MCF 10A (cell line): Measurements from ENCODE around the gene ASCC1. TPM values are rescaled to one million over a fixed set of nuclear protein-coding genes. Genes with fewer than 3 reads are reported as not detected.

Experiments used
- BruUV-seq: library from RNA; stranded (reverse); fragments of 400-500 nt; replicated peaks from 2 replicates; lab custom pipeline; 2021; lab: Mats Ljungman, UMichigan
- CTCF ChIA-PET: fragments of 300-600 bp; sonication (Branson Sonifier 250); formaldehyde crosslinking; extraction: SDS; loops from one replicate; lab custom pipeline; 2021; ENCODE audit warnings: antibody characterized with exemption, inconsistent platforms; lab: Yijun Ruan, JAX
- POLR2A ChIA-PET: fragments of 300-600, 350-650 bp; sonication (Branson Sonifier 250); formaldehyde crosslinking; extraction: SDS; loops from one replicate; lab custom pipeline; 2020; ENCODE audit warnings: antibody characterized with exemption, inconsistent platforms; lab: Yijun Ruan, JAX
- DNase-seq: peaks from one replicate; pipeline ENCODE4 v3.0.0-alpha.2; 2018; ENCODE audit not compliant: unreplicated experiment
- H3K27ac Mint-ChIP-seq: one replicate; pipeline ENCODE4 v1.8.0; 2022; ENCODE audit warnings: mild to moderate bottlenecking, low read depth, mixed read lengths; ENCODE audit not compliant: unreplicated experiment
- H3K27me3 Mint-ChIP-seq: one replicate; pipeline ENCODE4 v1.8.0; 2022; ENCODE audit warnings: mixed read lengths; ENCODE audit not compliant: insufficient read depth, unreplicated experiment
- H3K36me3 Mint-ChIP-seq: one replicate; pipeline ENCODE4 v1.8.0; 2022; ENCODE audit warnings: mild to moderate bottlenecking, moderate library complexity, mixed read lengths; ENCODE audit not compliant: insufficient read depth, unreplicated experiment
- H3K4me1 Mint-ChIP-seq: one replicate; pipeline ENCODE4 v1.8.0; 2022; ENCODE audit warnings: mixed read lengths; ENCODE audit not compliant: insufficient read depth, unreplicated experiment
- H3K4me3 Mint-ChIP-seq: one replicate; pipeline ENCODE4 v1.8.0; 2022; ENCODE audit warnings: mild to moderate bottlenecking, moderate library complexity, mixed read lengths; ENCODE audit not compliant: unreplicated experiment
- H3K9me3 Mint-ChIP-seq: one replicate; pipeline ENCODE4 v1.8.0; 2022; ENCODE audit warnings: mixed read lengths; ENCODE audit not compliant: unreplicated experiment
- CTCF ChIP-seq: fragments of 200-600 bp; IDR thresholded peaks from one replicate; pipeline ENCODE4 v1.8.0; 2022; ENCODE audit warnings: antibody characterized with exemption, mild to moderate bottlenecking; ENCODE audit not compliant: unreplicated experiment
- intact Hi-C: fragments of 100-400 bp; cut with micrococcal nuclease; formaldehyde crosslinking; loops from 2 replicates; pipeline ENCODE4 v1.14.1; 2022
- total RNA-seq: library from RNA; stranded (reverse); gene quantifications from 2 replicates; pipeline ENCODE4 v1.2.3, GENCODE V29; 2022

ASCC1 gene
- total RNA-seq, 1 experiment from 2014 or later, result 26.3 TPM

GRCh38 chr10:72184156-72184555, 31.9 kb downstream of the ASCC1 start:
- ChIA-PET CTCF (interaction anchor here (0.6 kb wide), 1 partner anchor 490 kb away, joined by 4 read pairs; no protein-coding TSS in a partner anchor), POLR2A (no interaction called here)
- no peak for DNase-seq
- no peak overlapping the region for H3K27ac Mint-ChIP-seq
- H3K36me3 Mint-ChIP-seq, result peaks cover 44% of the 10 kb centered on the region
- no peaks in the 10 kb centered on the region for H3K27me3 Mint-ChIP-seq
- TF ChIP-seq CTCF, result no peak
- H3K9me3 Mint-ChIP-seq, result peaks cover 10% of the 10 kb centered on the region
- intact Hi-C loops, result no loop called here
- BruUV-seq, result no TSS peak
- no peak overlapping the region for H3K4me3 Mint-ChIP-seq
- no peaks in the 10 kb centered on the region for H3K4me1 Mint-ChIP-seq

GRCh38 chr10:72177454-72177853, 38.6 kb downstream of the ASCC1 start:
- peaks cover 24% of the 10 kb centered on the region for H3K36me3 Mint-ChIP-seq
- no TSS peak for BruUV-seq

DNA sequence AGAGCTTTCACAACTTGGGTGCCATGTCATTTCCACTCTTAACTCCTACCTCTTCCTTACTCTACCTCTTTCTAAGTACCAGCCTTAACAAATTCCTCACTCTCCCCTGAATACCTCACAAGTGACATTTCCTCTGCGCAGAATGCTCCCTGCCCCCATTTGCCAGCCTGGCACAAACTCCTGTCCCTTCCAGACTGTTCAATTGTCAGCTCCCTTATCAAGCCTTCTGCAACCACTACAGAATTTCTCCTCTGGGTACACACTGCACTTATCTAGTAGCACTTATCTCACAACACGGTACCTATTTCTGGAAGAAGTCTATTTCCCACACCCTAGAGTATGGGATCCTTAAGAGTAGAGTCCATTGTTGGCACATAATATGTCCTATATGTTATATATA, 39.4 kb downstream of the ASCC1 start:
- intact Hi-C loops, result no loop called here
- Mint-ChIP-seq H3K27me3 (no peaks in the 10 kb centered on the region), H3K4me3 (no peak overlapping the region), H3K9me3 (no peaks in the 10 kb centered on the region), H3K36me3 (peaks cover 16% of the 10 kb centered on the region), H3K27ac (no peak overlapping the region), H3K4me1 (peaks cover 8% of the 10 kb centered on the region)
- no peak for TF ChIP-seq CTCF
- no TSS peak for BruUV-seq
- ChIA-PET POLR2A (no interaction called here), CTCF (interaction anchor here (0.5 kb wide), 1 partner anchor 35 kb away, joined by 3 read pairs; no protein-coding TSS in a partner anchor)
- no peak for DNase-seq

More at GRCh38 chr10:72177454-72177853, 38.6 kb downstream of the ASCC1 start:
- ChIA-PET POLR2A (interaction anchor here (0.7 kb wide), 1 partner anchor 227 kb away, joined by 3 read pairs; no protein-coding TSS in a partner anchor), CTCF (interaction anchor here (0.6 to 0.7 kb wide), 2 partner anchors 23 to 47 kb away, joined by 3 to 4 read pairs; no protein-coding TSS in a partner anchor)
- no peaks in the 10 kb centered on the region for H3K27me3 Mint-ChIP-seq
- peaks cover 7% of the 10 kb centered on the region for H3K4me1 Mint-ChIP-seq
- DNase-seq, result no peak
- no peak overlapping the region for H3K27ac Mint-ChIP-seq
- H3K9me3 Mint-ChIP-seq, result no peaks in the 10 kb centered on the region
- TF ChIP-seq CTCF, result no peak
- intact Hi-C loops, result no loop called here
- no peak overlapping the region for H3K4me3 Mint-ChIP-seq

GRCh38 chr10:72175149-72175548, 40.9 kb downstream of the ASCC1 start:
- peak; percentile 13 for DNase-seq
- Mint-ChIP-seq H3K36me3 (peaks cover 10% of the 10 kb centered on the region), H3K9me3 (no peaks in the 10 kb centered on the region), H3K27me3 (no peaks in the 10 kb centered on the region), H3K4me3 (no peak overlapping the region), H3K27ac (no peak overlapping the region), H3K4me1 (peaks cover 21% of the 10 kb centered on the region)
- CTCF ChIA-PET, result interaction anchor here (0.9 to 1.1 kb wide), 2 partner anchors 17 to 49 kb away, joined by 3 read pairs; no protein-coding TSS in a partner anchor
- intact Hi-C loops, result no loop called here
- BruUV-seq, result no TSS peak
- no peak for TF ChIP-seq CTCF
- POLR2A ChIA-PET, result interaction anchor here (0.6 to 1.9 kb wide), 2 partner anchors 52 to 98 kb away, joined by 3 to 8 read pairs; partner anchors contain the start of gene DDIT4
